Ramos (cell line): ENCODE results near the gene RFT1.

Experiments
- in situ Hi-C: fragments of 300-500 bp; cut with MboI; formaldehyde crosslinking; loops from one replicate; pipeline ENCODE4 v1.14.3; 2022; ENCODE audit warnings: low sequenced_read_pairs; ENCODE audit not compliant: unreplicated experiment

Gene RFT1

GRCh38 chr3:53046171-53047170 lies 83.8 kb downstream of the RFT1 start:
- in situ Hi-C loops = no loop called here

- in situ Hi-C loops = no loop called here
Observed at GRCh38 chr3:53045518-53046170, 84.6 kb downstream of the RFT1 start, which contains the start of gene SFMBT1. SFMBT1 (minus strand) TSS chr3:53046073; CDS start chr3:52969128, 76,945 bp downstream.

GRCh38 chr3:53044711-53045517 lies 85.3 kb downstream of the RFT1 start:
- in situ Hi-C loops = no loop called here

DNA sequence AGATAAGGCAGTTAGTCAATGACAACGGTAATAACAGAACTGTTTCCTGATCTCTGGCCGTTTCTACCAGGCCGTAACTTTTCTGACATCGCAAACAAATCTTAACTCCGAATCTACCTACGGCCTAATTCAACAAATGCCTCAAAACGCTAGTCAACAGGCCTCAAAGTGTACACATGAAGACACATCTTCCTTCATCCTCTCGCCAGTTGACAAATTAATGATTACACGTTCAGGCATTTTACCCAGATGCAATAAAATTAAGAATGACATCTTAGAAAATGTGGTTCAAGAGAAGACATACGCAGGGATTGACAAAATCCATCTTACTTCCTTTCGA lies 85.9 kb downstream of the RFT1 start:
- in situ Hi-C loops = no loop called here

DNA sequence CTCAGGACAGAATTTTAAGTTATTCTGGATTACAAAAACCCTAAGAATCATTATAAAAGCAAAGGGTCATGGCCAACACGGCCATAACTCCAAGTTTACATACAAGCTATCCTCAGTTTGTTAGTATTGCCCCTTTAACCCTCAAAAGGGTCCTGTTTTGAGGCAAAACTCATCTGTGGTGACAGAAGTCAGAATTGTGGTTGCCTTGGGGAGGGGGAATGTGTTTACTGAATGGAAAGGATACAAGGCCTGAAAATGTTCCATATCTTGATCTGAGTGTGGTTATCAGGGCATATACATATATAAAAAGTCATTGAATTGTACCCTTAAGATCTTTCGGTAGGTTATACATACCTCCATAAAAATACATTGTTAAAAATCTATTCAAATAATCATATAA lies 86.5 kb downstream of the RFT1 start:
- in situ Hi-C loops = no loop called here

GRCh38 chr3:53042651-53043050 lies 87.6 kb downstream of the RFT1 start:
- in situ Hi-C loops = no loop called here

DNA sequence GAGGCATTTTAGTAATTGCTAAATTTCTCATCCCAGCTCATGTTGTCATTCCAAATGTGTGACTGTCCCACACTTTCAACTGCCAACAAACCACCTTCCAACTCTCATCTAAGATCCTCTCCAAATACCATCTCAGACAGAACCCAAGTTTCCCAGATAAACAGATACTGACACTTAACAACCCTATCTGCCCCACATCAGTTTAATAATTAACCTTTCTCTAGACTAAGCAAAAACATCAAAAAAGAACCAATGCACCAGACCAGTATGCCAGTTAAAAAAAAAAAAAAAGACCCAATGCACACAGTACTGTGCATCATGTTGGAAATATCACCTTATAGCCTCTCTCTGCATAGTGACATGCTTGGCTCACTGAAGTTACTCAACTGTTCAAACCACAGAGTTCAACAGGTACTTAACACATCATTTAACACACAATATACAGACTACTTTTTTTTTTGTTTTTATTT lies 89.8 kb downstream of the RFT1 start:
- in situ Hi-C loops = no loop called here

- in situ Hi-C loops = no loop called here
Observed at GRCh38 chr3:53039376-53039752, 90.9 kb downstream of the RFT1 start.

- in situ Hi-C loops = no loop called here
Observed at GRCh38 chr3:53038679-53039375, 91.4 kb downstream of the RFT1 start.
